GM18499 (cell line): Measurements from ENCODE around the gene RNF26.

Source experiments
- ATAC-seq: cut with Tn5 transposase; IDR thresholded peaks from one replicate; pipeline ENCODE4 v1.9.1; 2021; ENCODE audit warnings: moderate number of reproducible peaks; ENCODE audit not compliant: insufficient read depth, unreplicated experiment

RNF26 gene

DNA sequence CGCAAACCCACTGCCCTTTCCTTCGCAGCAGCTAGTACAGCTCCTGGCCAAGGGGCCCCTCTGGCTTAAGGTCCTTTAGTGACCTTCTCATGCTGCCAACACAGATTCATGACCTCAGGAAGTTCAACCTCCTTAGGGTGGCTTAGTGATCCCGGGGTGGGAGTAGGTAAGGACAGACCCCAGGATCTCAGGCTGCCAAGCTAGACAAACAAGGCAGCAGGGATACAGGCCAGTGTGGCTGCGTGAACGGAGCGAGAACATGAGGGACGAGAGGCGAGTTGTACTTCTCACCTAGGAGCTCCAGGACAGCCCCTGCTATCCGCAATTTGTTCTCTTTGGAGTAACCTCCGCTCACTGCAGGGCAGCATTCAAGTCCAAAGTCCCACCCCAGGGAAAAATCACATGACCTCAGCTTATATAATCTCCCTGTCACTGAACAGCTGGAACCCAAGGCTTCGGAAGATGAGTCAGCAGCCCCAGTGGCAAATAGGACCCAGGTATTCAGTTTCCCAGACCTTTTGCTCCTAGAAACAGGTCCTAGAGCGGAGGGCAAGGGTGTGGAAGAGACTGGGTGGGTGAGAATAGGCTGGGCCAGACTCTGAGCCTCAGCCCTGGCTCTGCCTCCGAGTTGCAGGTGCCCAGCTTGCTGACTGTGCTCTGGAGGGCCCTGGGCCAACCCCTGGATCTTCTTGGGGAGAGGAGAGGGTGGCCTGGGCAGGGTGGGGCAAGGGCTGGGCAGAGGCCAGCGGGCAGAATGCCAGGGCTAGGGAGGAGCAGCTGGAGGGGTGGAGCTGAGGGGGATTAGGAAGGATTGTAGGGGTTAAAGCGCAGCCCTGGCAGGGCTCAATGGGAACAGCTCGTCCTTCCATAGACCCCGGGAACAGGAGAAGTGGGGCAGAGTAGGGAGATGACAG lies 34.1 kb downstream of the RNF26 start:
- no peak for ATAC-seq

DNA sequence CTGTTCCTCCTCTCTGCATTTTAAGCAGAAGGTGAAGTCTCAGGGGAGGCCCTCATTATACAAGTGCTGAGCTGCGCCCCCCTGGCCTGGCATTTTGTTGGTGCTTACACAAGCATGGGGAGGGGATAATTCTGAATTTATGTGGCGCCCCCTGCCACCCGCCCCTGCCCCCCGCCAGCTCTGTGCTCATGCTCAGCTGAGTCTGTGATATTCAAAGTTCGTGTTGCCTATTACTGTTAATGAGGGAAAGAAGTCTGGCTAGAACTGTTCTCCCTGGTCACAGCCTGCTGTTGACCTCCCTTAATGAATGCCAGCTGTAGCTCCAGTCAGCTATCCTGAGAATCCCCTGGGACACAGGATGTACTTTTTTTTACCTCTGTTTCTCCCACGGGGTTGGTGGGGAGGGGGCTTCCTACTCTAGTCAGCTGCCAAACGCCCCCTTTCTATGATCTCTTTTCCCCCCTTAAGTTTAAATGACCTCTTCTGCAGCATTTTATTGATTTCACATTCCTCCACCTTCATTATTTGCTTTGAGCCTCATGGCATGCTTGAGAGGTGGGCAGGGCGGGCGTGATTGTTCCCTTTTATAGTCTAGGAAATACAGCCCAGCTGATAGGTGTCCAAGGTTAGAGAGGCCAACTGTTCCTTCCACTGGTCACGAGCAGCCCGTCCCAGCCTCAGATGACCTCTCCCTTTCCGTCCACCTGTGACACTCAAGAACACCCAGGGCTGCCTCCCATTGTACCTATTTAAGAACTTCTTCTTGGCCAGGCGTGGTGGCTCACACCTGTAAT lies 35.0 kb downstream of the RNF26 start:
- no peak for ATAC-seq

DNA sequence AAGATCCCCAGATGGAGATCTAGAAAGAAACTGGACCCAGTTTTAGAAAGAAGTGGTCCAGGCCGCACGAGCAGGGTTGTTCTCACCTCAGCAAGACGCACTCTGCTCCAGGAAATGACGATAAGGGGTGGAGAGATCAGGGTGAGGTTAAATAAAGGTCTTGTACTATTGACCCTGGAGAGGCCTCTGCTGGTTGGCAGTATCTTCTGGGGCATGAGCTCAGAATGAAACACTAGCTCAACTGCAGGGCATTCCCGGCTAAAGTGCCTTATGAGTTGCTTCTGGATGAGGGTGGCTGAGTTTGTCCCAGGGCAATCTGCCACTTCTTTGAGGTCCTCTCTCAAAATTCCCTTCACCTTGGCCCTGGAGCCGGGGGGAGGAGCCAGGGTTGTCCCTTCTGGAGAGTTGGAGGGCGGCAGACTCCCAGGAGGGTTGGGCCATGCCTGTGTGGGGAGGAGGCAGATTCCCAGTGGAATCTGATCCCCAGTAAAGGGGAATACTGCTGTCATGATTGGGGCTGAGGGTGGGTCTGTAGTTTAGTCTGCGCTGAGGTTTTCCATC lies 36.2 kb downstream of the RNF26 start:
- ATAC-seq = no peak

DNA sequence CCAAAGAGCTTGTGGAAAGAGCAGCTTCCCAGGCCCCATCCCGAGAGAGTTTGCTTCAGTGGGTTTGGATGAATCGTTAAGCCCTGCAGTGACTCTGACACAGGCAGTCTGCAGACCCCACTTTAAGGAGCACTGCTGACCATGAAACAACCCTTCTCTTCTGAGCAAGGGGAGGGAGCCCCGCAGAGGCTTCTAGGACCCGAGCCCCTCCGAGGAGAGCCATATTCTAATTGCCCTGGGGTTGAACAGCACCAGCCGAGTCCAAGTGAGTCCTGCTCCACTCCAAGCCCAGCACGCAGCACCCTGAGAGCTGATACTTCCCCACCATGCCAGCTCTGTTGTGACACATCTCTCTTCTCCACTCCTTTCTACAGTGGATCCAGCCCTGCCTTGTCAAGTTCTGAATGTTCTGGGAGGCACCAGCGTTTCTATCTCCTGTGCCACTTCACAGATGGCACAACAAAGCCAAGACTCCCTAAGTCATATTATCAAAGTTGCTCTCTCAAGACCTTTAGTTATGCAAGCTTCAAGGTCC lies 36.8 kb downstream of the RNF26 start:
- ATAC-seq = no peak

DNA sequence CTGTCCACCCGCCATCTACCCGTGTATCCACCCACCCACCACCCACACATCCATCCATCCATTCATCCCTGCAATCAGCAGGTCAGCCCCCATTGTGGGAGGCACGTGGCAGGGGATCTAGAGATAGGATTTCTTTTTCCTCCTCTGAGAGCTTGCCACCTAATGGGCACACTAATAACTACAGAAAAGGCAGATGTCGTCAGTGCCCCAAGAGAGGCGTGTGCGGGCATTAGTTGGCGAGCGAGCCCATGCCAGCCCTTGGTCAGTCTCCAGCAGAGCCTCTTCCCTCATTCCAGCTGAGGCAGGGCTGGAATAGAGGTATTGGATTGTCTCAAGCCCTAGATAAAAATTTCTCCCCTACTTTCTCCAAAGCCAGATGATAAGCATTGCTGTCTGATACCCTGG lies 37.5 kb downstream of the RNF26 start:
- ATAC-seq = no peak

DNA sequence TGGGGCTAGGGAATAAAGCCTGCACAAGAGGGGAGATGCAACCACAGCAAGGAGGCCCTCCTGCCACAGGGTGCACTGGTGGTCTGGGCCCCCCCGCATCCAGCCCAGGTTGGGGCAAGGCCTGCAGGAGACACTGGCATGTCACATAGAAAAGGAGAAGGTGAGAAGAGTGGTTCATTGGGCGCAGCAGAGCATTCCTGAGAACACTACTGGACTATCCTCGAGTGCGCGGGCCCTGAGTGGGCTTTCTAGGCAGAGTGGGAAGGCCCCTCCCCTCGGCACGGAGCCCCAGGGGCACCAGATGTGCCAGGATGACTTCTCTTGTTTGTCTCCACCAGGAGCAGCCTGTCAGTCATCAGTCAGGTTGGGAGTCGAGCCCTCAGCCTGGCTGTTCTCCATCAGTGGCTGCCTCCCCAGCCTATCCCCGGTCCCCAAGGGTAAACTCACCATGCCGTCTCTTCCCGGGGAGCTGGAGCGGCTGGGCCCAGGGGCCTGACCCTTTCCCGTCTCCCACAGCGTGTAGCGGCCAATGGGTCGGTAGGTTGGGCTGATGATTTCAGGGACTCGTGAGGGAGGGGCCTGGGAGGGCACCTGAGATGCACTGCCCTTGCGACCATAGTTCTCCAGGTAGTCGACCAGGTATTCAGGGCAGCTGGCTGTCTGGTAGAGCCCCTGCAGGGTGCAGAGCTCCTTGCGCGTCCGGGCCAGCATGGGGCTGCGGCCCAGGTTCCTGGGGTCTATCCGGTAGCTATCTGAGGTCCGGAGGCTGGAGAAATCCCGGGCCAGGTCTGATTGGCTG lies 38.1 kb downstream of the RNF26 start:
- ATAC-seq = no peak

DNA sequence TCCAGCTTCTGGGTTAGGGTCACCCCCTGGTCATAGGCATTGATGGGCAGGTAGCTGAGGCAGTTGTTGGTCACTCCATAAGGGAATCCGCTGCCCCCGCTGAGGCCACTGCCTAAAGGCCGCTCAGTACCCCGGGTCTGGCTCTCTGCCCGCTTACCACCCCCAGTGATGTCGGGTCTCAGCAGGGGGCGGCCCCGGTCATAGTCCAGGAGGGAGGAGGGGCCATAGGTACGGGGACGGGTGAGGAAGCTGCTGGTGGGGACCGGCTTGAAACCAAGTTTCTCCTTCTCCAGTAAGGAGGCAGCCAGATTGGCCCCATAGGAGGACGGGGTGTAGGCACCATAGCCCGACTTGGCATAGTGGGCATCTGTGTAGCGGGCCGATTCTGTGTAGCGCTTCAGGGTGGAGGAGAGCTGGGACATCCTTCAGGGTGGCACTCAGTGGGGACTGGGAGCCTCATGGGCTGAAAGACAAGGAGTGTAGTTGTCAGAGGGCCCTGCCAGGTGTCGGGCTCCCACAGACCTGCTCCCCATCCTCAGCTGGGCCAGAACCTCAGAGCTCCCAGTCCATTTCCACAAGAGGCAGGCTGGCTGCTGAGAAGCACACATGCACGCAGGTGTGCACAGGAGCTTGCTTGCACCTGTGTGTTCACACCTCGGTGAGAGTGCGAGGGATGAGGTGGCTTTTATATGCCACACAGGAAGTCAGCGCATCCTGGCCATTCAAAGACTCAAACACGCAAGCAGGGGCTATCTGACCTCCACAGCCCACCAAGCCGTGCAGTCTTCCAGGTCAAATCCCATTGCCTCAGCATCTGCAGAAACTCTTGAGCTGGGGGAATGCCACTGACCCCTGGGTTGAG lies 39.0 kb downstream of the RNF26 start:
- ATAC-seq = no peak

DNA sequence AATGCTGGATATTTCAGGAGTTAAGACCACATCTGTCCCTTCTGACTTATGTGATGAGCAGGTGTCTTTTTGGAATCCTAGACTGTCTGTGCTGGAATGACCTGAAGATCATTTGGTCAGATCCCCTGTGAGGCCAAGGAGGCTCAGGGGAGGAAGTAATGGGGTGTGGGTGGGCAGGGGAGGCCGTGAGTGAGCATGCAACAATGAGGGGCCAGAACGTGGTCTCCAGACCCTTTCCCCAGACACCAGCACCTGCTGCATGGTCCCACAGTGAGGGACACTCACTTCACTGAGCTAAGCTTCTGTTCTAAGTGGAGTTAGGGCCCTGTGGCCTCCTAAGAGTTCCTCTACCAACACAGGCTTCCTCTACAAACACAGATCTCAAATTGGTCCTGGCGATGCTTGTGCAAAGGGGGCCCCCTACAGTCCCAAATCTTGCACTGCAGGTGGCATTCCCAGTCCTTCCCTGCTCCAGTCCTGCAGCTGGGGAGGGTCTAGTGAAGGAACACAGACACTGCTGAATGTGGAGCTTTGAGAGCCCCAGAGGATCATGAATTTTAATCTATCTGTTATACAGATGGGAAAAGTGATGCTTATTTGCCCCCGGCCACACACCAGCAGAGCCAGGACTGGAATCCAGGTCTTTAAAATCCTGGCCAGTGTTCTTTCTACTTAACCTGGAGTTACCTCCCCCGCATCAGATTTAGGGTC lies 39.7 kb downstream of the RNF26 start:
- ATAC-seq = no peak

DNA sequence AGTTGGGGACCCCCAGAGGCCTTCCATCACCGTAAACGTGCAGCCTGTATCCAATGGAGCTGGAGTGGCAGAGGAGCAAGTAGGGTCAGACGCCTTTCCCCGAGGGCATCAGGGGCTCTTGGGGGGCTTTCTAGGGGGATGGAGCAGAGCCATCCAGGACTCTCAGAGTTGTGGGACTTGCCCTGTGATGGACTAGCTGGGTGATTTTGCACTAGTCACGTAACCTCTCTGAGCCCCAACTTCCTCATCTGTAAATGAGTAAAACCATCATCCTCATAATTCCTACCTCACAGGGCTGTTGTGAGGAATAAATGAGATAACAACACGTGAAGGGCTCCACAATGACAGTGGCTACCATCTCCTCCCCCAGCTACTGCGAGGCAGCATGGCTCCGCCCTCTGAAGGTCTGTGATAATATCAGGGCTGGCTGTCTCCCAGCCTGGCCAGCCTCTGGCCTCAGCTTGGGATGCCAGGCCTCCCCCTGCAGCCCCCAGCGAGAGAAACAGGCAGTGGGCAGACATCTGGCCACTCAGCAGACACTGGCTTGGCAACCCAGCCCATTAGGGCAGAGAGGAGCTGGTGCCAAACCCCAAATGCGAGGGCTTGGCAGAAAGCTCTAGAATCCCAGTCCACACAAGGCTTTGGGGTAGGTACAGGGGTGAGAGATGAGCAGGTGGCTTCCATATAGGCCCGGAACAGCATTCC lies 40.5 kb downstream of the RNF26 start:
- ATAC-seq = no peak

DNA sequence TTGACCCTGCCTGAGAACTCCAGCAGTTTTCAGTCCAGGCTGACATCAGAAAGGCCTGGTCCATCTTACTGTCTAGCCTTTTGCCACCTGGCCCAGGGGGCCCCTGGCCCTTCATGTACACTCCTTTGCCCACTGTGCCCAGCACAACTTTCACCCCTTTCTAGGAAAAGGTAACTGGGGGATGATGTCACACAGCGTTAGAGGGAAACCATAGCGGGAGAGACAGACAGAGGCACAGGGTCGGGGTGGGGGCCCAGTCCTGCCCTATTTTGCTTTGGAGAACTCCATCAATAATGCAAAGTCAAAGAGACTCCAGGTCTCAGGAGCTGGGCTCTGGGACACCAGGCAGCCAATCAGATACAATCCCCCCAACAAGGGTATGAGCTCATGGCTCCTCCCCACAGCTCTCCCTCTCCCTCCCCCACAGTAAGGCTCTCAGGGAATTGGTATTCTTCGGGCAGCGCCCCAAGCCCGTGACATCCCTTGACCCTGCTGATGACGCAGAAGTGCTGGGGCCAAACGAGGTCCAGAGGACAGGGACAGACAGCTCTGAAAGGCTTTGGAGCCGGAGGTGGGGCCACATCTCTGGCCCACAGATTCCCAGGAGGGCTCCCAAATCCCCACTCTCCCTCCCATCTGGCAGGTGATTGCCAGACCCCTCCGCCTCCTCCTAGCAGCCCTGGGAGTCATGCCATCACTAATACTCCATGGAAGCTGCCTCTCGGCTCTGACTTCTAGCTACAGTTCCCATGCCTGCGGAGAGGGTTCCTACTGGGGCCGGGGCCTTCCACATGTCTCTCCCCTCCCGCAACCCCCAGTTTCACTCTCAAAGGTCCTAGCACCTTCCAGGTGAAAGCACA lies 41.2 kb downstream of the RNF26 start:
- no peak for ATAC-seq

DNA sequence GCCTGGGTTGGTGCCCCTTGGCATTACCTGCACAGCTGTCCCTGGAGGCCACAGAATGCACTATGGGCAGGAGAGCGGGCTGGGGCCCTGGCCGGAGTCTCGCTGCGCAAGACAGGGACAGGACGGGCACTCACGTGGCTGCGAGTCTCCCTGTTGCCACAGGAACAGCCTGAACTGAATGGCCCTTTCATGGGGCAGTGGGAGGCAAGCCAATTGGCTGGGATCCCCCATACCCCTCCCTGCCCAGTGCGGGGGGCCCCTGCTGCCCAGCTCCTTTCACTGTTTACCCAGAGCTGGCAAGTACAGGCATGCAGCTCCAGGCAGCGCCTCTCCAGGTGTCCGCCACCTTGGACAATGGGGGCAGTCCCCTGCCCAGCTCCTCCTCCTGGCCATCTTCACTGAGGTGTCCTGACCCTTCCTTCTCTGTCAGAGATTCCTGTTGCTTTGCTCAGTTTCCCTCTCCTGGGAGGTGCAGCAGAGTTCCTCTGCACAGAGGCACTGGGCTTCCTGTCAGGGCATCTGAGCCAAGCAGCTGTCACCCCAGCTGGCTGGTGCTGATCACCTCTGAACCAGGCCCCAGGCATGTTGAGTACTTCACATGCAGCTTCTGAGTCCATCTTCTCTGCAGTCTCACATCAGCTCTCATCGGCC lies 42.0 kb downstream of the RNF26 start:
- no peak for ATAC-seq

DNA sequence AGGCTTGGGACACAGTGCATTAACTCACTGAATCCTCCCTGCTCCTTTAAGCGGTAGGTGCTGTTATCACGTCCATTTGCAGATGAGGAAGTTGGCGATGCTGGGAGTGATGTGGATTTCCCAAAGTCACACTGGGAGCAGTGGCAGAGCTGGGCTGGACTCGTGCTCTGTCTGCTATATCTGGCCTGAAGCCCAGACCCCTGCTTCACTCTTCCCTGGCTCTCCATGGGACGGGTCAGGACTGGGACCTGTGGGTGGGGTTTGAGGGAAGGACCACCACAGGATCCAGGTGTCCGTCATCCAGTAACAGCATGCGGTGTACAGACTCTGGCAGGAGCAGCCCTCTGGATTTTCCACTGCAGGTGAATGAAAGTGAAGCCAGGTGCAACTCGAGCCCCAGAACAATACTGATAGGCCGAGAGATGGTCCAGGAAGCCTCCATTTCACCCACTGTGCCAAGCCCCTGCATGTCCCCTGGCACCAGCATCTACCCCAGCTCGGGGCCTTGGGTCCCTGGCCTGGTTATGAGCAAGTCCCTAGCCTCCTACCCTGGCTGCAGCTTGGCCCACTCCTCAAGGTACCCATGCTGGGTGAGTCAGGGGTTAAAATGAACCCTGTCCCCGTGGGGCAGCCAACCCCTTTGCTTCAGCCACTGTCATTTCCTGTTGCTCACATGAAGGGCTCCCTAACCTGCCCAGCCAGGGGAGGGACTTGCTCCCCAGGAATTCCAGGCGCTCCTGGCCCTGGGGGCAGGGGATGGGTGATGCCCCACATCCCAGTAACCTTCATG lies 43.0 kb downstream of the RNF26 start:
- no peak for ATAC-seq

DNA sequence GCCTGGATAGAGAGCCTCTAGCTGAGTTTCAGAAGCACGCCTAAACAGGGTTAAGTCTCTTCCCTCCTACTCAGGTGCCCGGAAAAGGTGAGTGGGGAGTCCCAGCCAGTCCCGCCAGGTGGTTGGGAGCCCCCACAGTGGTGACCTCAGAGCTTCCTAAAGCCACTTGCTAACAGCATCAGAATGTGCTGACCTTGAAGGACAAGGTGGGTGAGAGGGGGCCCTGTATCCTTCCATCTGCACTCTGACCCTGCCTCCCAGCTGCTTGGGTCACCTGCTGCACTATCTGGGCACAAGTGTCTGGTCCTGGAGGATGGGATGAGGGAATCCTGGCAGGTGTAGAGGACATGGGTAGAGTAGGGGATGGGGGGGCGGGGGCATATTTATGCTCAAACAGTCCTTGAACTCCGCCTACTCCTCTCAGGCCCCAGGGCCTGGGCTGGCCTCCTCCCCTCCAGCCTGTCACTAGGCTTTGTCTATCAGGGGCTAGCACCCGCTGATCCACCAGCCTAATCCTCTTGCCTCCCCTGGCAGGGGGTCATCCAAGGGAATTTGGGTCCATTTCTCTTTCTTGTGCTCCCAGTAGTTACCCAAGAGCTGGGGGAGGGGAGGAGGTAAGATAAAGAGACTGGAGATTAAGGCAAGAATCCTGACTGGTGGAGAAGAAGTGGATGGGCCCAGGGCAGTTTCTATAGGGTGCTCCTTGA lies 43.8 kb downstream of the RNF26 start:
- ATAC-seq = no peak

DNA sequence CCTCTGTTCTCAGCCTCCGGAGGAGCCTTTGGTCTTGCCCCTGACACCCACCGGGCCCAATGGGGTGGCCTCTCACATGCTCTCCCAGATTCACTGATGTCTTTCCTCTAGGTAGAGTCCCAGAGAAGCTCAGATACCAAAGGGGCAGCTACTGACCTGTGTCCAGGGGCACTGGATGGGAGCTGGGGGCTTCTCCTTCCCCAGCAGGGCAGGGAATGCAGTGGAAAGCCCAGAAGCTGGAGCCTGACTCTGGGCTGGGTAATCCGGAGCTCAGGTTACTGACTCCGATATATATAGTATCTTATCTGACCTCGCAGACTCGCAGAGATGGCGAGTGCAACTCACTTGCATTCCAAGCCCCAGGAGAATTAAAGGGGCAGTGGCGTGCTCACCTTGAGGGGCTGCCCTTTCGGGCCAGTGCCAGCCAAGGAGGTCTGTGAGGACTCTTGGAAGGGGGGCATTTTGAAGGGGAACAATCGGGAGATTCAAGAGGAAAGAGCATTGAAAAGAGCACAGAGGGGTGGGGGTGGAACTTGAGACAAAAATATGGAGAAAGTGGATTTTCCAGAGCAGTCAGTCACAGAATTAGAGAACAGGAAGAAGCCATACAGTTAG lies 44.6 kb downstream of the RNF26 start:
- ATAC-seq = no peak
